ENCODE data around the gene LRBA.
"Not testable (repeated sequence)": the region's sequence is repeated elsewhere in the genome, so short reads cannot be mapped to it uniquely, and the experiment has no call there.

The LRBA gene

DNA sequence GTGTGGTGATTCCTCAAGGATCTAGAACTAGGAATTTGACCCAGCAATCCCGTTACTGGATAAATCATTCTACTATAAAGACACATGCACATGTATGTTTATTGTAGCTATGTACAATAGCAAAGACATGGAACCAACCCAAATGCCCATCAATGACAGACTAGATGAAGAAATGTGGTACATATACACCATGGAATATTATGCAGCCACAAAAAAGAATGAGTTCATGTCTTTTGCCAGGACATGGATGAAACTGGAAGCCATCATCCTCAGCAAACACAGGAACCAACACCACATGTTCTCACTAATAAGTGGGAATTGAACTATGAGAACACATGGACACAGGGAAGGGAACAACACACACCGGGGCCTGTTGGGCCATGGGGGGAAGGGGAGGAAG, 450.1 kb downstream of the LRBA start:
- not testable (repeated sequence) for DNase-seq (ENCODE audit: low spot score)

DNA sequence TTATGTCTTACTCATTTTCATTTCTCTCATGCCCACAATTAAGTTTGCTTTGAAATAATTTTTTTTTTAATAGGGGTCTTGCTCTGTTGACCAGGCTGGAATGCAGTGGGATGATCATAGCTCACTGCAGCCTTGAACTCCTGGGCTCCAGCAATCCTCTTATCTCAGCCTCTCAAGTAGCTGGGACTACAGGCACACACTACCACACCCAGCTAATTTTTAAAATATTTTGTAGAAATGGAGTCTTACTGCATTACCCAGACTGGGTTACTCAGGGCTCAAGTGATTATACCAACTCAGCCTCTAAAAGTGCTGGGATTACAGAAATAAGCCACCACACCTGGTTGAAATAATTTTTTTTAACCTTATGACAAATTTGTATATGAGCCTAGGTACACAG, 452.3 kb downstream of the LRBA start:
- DNase-seq (ENCODE audit: low spot score), result no peak

DNA sequence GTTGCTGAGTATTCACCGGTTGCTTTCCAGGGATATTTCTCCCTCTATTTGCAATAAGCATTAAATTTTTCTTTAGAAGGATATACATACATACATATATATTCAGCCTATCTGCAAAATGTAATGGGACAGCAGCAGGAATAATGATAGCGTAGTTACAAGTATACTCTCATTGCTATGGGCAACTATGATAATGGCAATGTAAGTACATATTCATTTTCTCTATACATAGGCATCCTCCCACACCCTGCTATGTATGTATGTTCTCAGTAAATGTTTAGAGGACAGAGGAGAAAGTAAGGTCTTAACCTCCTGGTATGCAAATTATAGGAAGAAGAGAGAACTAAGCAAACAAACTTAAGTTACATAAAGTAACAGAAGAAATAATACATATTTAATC, 452.8 kb downstream of the LRBA start:
- no peak for DNase-seq (ENCODE audit: low spot score)

DNA sequence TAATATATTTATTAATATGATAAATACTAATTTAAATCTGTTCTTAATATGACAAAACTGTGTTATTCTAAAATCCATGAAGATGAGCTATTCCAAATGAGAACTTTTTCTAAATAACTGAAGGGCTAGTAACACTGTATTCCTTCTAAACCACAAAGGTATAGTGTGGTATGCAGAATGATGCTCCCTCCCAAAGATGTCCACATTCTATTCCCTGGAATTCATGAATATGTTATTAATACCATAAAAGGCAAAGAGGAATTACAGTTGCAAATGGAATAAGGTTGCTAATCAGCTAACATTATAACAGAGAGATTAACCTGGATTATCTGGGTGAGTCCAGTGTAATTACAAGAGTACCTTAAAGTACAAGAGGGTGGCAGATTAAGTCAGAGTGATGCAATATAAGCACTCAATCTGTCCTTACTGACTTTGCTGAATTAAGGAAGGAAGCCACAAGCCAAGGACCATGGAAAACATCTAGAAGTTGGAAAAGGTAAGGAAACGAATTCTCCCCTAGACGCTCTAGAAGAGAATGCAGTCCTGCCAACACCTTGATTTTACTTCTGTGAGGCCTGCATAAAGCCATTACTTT, 453.8 kb downstream of the LRBA start:
- DNase-seq (ENCODE audit: low spot score), result no peak

DNA sequence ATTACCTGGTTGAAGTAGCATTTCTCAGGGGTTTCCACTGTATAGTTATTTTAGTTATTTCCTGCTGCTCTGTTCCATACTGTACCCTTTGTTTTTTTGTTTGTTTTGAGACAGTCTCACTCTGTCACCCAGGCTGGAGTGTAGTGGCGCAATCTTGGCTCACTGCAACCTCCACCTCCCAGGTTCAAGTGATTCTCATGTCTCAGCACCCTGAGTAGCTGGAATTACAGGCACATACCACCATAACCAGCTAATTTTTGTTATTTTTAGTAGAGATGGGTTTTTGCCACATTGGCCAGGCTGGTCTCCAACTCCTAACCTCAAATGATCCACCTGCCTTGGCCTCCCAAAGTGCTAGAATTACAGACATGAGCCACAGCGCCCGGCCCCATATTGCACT, 457.3 kb downstream of the LRBA start:
- not testable (repeated sequence) for DNase-seq (ENCODE audit: low spot score)

DNA sequence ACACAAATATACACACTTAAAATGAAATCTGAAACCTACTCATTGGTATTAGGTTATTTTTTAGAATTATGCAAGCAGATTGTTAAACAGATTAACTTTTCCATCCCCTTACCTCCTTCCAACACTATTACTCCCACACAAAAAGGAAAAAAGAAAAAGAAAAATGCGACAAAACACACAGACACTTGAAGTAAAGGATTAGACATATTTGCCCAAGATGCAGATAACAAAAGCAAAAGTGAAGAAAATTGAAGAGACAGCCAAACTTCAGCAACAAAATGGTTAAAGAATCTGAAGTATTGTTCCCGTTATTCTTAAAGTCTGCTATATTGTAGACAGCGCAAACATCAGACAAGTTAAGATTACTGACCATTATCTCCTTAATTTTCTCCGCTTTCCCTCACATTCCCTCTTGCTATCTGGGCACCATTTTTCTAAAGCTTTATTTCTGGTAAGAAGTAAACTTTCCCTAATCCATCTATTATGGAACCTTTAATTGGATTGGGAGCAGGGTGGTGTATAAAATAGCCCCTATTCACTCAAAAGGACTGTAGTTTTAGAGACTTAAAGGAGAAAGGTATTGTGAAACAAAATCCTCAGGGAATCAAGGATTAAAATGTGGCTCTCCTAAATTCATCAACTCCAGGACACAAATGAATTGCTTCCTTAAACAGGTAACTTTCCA, 467.8 kb downstream of the LRBA start:
- no peak for DNase-seq (ENCODE audit: low spot score)

DNA sequence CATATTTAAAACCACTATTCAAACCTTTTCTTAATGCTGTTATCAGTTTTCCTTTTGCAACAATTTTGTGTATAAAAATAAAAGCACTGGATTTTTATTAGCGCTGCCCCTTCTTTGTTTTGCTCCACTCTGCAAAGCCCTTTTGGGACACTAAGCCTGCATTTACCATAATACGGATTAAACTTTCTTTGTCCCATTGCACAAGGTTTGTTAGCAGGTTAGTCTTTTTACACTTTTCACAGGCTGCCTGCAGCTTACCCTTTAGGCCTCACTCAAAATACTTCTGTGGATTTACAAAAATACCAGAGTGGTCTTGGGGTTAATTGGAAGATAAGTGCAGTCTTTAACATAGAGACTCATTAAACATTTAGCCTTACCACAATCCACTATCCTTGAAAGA, 468.8 kb downstream of the LRBA start:
- no peak for DNase-seq (ENCODE audit: low spot score)

DNA sequence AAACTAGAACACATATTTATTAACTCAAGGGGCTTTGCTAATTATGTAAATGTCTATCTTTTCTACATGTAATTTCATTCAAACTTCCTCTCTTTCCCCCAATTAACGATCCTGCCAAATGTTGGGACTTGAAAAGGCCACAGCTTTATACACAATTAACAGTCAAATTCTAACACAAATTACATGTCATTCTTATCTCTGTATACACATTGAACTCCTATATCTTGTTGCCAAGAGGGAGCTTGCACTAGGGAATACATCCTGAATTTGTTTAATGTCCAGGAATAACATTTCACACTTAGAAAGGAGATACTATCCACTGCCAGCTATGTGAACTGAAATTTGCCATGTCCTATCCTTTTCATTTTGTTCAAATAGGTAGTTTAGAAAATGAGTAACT, 472.0 kb downstream of the LRBA start:
- no peak for DNase-seq (ENCODE audit: low spot score)

DNA sequence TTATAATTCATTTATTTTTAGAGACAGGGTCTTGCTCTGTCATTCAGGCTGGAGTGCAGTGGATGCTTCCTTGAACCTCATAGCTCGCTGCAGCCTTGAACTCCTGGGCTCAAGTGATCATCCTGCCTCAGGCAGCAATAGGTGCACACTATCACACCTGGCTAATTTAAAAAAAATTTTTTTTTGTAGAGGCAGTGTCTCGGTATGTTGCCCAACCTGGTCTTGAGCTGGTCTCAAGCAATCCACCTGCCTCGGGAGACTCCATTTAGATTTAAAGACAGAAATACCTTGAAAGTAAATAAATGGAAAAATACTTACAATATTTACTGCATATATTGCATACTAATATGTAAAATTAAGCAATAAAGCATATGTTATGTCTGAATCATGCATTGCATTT, 473.4 kb downstream of the LRBA start:
- no peak for DNase-seq (ENCODE audit: low spot score)

DNA sequence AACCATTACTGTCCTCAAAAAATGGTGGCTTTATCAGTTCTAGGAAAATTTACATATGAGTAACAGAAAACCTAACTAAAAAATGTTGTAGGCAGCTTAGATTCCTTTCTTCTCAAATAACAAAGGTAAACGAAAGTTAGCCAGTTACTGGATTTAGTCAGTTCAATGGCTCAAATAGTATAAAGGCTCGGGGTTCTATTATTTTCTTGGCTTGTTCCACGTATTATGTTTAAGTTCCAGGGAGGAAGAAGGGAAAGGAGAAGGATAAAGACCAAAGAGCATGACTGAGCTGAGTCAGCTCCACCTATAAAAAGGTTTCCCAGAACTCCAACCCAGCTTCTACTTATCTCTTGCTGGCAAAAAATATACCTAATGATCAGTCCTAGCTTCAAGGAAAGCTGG, 474.1 kb downstream of the LRBA start:
- DNase-seq (ENCODE audit: low spot score), result no peak

DNA sequence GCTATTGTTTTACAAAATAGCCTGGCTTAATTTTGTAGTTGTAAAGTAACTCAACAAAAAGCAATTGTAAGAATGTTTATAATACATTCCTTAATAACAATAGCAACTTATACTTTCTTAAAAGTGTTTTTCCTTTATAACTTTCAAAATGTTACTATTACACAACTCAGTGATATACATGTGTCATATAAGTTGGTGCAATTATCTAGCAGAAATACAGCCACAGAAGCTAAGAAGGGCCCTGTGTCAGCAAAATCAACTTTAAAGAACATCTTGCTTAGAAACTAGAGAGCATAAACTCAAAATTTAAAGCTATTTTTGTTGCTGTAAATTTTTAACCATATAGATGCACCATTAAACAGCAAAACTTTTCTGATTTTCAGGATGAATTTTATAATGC, 474.5 kb downstream of the LRBA start:
- DNase-seq (ENCODE audit: low spot score), result no peak

DNA sequence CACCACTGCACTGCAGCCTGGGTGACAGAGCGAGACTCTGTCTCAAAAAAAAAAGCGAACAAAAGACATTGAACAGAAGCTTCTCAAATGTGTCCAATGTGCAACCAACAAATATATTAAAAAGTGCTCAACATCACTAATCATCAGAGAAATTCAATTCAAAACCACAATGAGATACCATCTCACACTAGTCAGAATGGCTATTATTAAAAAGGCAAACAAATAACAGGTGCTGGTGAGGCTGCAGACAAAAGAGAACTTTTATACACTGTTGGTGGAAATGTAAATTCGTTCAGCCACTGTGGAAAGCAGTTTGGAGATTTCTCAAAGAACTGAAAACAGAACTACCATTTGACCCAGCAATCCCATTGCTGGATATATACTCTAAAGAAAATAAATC, 477.2 kb downstream of the LRBA start:
- DNase-seq (ENCODE audit: low spot score), result not testable (repeated sequence)

DNA sequence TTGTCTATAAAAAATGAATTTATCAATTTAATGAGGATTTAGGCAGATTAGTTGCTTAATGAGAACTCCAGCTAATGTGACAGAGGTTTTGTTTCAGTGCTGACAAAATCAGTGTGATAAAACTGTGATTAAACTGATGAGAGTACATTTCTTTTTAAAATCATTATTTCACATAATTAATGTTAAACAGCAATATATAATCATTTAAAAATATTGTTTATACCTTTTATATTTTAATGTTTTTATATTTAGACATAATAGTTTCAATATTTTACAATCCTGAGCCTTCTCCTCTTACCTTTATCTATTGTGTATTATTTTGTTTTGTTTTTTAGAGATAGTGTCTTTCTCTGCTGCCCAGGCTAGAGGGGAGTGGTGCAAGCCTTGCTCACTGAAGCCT, 480.3 kb downstream of the LRBA start:
- DNase-seq (ENCODE audit: low spot score), result no peak

DNA sequence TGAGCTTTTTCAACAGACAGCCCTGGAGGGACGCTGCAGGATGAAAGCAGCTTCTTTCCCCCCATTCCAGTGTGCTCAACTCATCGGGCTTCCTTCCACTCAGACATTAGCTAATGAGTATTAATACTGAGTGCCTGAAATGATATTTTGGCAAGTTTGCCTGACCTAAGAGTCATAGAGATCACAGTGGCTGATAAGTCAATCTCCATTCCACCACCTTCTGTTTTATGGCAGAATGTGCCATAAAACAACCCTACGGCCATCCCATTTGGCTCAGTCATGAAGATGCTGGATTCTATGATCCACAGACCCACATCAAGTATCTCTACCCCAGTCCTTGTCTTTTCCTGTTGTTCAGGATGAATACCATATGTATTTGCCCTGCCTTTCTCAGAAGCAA, 481.4 kb downstream of the LRBA start:
- DNase-seq (ENCODE audit: low spot score), result no peak

DNA sequence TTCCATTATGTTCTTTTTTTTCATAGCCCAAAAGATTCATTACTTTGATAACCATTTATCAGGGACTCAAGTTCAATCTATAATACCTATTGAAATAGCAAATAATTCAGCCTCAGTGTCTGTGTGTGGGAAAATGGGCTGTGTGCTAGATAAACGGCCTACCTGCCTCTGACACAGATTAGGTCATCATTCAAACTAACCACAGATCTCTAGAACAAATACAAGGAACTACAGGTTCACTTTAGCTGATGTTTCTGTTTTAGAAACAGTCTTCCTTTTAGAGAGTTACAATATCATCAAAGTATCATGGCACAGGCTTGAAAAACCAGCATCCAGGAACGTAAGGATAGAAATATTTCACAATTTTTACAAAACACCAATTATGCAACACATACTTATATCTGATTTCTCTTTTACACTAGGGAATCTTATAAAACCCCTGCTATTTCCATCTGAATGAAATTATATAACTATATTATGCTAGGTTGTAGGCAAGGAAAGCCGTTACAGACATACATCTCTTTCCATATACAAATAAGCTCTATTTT, 489.7 kb downstream of the LRBA start:
- DNase-seq (ENCODE audit: low spot score), result no peak

DNA sequence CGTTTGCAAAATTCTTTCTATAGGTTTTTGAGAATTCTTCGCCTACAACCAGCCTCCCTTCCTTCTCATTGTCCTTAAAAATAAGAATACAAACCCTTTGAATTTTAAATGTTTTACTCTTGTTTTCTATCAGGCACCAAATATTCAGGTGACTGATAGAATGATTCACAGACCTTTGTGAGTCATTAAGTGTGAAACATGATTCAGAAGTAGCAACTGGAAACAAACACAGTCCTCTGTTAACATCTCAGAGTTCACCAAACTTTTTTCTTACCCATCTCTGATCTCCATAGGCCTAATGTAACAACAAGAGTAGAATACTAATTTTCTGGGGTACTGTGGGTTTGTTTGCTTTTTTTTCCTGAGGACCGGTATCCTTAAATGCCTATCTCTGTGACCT, 496.5 kb downstream of the LRBA start:
- DNase-seq (ENCODE audit: low spot score), result peak; percentile 8

DNA sequence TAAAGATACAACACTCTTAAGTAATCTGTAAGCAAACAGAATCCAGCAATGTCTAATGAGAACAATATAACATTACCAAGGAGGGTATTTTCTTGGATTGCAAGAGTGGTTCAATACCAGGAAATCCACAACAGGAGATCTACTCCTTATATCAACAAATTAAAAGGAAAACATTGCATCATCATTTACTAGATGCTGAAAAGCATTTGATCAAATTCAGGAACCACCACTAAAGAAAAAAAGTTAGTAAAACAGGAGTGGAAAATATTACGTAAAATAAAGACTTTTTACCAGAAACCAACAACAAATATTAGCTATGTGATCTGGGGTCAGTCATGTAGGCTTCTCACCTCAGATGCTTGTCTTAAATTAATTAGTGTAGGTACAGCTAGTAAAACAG, 499.9 kb downstream of the LRBA start:
- DNase-seq (ENCODE audit: low spot score), result no peak

DNA sequence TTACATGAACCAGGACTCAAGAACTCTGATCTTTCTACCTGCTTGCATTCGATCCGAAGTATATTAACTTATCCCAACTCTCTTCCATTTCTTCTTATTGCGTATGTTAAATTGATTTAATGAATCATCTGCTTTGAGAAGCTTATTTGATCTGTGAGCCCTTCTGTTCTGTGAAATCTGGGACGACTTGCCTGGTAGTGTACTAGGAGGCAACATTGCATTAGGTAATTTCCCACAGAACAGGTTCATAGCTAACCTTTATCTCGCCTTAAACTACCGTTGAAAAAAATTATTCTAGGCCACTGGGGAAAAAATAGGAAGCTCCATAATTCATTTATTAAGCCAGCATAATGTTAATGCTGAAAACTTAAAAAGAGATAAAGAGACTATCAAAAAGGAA, 500.4 kb downstream of the LRBA start:
- DNase-seq (ENCODE audit: low spot score), result no peak

DNA sequence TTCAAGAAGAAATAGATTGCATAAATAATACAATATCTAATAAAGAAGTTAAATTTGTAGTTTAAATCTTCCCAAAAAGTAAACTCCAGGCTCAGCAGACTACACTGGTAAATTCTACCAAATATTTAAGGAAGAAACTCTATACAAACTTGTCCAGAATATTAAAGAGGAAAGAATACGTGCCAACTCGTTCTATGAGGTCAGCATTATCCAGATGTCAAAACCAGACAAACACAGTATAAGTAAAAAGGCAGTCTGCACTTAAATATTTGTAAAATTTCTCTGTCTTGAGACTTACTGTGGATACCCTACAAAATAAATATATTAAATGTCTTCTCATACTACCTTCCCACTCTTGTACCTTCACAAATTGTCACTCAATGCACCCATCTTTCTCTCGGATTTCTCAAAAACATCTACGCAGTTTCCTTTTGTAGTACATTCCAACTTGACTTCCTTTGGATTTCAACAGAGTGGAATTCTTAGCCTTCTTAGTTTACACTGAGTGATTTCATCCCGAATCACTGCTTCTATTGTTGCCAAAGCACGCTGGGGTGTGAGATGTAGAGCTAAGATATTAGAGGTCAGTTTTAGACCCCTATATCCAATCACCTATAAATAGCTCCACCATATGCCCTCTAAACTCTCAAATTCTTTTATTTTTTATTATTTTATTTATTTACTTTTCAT, 504.8 kb downstream of the LRBA start:
- DNase-seq (ENCODE audit: low spot score), result peak; percentile 46

DNA sequence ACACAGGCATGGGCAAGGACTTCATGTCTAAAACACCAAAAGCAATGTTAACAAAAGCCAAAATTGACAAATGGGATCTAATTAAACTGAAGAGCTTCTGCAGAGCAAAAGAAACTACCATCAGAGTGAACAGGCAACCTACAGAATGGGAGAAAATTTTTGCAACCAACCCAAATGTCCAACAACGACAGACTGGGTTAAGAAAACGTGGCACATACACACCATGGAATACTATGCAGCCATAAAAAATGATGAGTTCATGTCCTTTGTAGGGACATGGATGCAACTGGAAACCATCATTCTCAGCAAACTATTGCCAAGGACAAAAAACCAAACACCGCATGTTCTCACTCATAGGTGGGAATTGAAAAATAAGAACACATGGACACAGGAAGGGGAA, 507.4 kb downstream of the LRBA start:
- not testable (repeated sequence) for DNase-seq (ENCODE audit: low spot score)

DNA sequence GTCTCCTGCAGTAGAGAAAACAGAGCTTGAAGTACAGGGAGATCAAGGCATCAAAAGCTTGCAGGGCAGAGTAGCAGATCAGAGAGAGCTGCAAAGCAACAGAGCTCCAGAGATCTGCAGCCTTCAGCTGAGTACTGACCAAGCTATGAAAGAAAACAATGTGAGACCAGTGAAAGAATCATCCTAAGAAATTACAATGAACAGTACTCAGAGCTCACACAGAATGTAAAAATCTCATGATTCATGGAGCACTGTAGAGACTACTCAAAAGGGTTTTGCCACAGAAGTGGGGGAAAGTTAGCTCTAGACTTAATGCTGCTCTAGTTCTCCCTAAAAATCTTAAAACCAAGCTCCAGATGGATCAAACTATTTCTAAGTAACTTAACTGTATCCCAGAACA, 513.1 kb downstream of the LRBA start:
- peak; percentile 3 for DNase-seq (ENCODE audit: low spot score)

DNA sequence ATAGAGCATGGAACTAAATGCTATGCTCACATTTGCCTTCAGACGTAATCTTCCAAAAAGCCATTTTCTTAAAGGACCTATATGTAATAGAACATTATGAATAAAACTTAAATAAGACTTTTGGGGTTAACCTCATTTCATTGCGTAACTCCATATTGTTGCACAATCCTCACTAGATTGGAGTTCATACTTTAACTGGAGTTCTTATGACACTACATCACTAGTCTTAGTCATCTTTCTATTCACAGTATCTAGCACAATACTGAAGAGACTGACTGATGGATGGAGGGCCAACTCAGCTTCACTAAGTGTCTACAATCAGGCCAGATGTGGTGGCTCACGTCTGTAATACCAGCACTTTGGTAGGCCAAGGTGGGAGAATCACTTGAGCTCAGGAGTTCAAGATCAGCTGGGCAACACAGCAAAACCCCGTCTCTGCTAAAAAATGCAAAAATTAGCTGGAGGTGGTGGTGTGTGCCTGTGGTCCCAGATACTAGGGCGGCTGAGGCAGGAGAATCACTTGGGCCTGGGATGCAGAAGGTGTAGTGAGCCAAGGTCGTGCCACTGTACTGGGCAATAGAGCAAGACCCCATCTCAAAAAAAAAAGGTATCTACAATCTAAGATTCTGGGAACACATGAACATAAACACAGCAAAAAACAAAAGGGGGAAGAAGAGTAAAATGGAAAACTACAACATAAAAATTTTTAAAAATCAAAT, 513.9 kb downstream of the LRBA start:
- DNase-seq (ENCODE audit: low spot score), result peak; percentile 27

DNA sequence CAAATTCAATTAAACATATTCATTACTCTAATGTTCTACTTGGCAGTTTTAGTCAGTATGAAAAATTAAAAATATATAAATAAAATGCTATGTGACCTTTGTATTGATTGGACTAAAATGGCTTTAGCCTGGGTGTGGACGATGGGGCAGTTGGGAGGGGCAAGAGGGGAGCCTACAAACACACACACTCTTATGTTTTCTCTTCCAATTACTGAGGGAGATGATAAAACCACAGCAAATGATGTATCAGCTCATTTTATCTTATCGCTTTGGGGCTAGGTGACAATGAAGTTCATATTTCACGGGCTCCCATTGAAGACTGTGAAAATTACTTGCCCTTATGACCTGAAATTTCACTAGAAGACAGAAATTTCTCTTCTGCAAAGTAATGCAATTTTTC, 517.5 kb downstream of the LRBA start:
- DNase-seq (ENCODE audit: low spot score), result no peak
